ENCODE data around the gene COL9A2.
"Not testable (repeated sequence)": the region's sequence is repeated elsewhere in the genome, so short reads cannot be mapped to it uniquely, and the experiment has no call there.

Gene COL9A2

GRCh38 chr1:40316595-40317393 is at the start of gene COL9A2:
Gene COL9A2, minus strand, starts transcription at chr1:40317286. Its CDS starts 89 bp downstream, at chr1:40317197.
- DNase-seq, result peak; percentile 44

- peak; percentile 52 for DNase-seq
These were observed 46.6 kb upstream of the COL9A2 start for GRCh38 chr1:40363721-40364120.

GRCh38 chr1:40362699-40363098 is 45.6 kb upstream of the COL9A2 start:
- no peak for DNase-seq

- DNase-seq, result no peak
These were observed 45.1 kb upstream of the COL9A2 start for GRCh38 chr1:40362199-40362598.

GRCh38 chr1:40361637-40362036 is 44.6 kb upstream of the COL9A2 start:
- DNase-seq, result no peak

GRCh38 chr1:40361201-40361600 is 44.1 kb upstream of the COL9A2 start:
- no peak for DNase-seq

- DNase-seq, result no peak
These were observed 43.5 kb upstream of the COL9A2 start for GRCh38 chr1:40360631-40361030.

- DNase-seq, result no peak
These were observed 40.5 kb upstream of the COL9A2 start for GRCh38 chr1:40357625-40358024.

GRCh38 chr1:40353082-40353481 is 36.0 kb upstream of the COL9A2 start:
- no peak for DNase-seq

GRCh38 chr1:40352126-40352525 is 35.0 kb upstream of the COL9A2 start:
- DNase-seq, result no peak

- DNase-seq, result no peak
These were observed 34.0 kb upstream of the COL9A2 start for GRCh38 chr1:40351124-40351523.

GRCh38 chr1:40350391-40350790 is 33.3 kb upstream of the COL9A2 start:
- no peak for DNase-seq

GRCh38 chr1:40344597-40344996 is 27.5 kb upstream of the COL9A2 start:
- peak; percentile 17 for DNase-seq

GRCh38 chr1:40342381-40342717 is 25.3 kb upstream of the COL9A2 start:
- DNase-seq, result peak; percentile 43

- DNase-seq, result peak; percentile 35
These were observed 24.6 kb upstream of the COL9A2 start for GRCh38 chr1:40341491-40342380.

- DNase-seq, result no peak
These were observed 22.6 kb upstream of the COL9A2 start for GRCh38 chr1:40339420-40340323.

- DNase-seq, result peak; percentile 92
These were observed 21.8 kb upstream of the COL9A2 start for GRCh38 chr1:40338745-40339419.

GRCh38 chr1:40337443-40337842 is 20.4 kb upstream of the COL9A2 start:
- no peak for DNase-seq

GRCh38 chr1:40332695-40333094 is 15.6 kb upstream of the COL9A2 start:
- no peak for DNase-seq

- DNase-seq, result not testable (repeated sequence)
These were observed 14.3 kb upstream of the COL9A2 start for GRCh38 chr1:40331403-40331802.

- DNase-seq, result peak; percentile 24
These were observed 2.0 kb upstream of the COL9A2 start for GRCh38 chr1:40318970-40319621.

- DNase-seq, result no peak
These were observed 1.4 kb upstream of the COL9A2 start for GRCh38 chr1:40318476-40318875.

All from activated CD4-positive, alpha-beta T cell treated with anti-CD3 and anti-CD28 coated beads, Interleukin-10, Interleukin-2, amounts not matched to agents 100 ng/mL and 50 ng/mL, durations not matched to agents 16 hours and 8 hours (primary cell).